Hepatocyte (in vitro differentiated cells): ENCODE results near the gene OAF. TPM values are rescaled to one million over a fixed set of nuclear protein-coding genes. Genes with fewer than 3 reads are reported as not detected.

Experiments
- DNase-seq: peaks from one replicate; pipeline ENCODE4 v3.0.0-alpha.2; 2016; ENCODE audit warnings: low spot score
- H2AFZ ChIP-seq: fragments of 200-600 bp; sonication (generic); 2 replicates; pipeline ENCODE4 v1.6.0; 2016; ENCODE audit warnings: antibody characterized with exemption, mild to moderate bottlenecking
- H3K27ac ChIP-seq: fragments of 200-600 bp; sonication (generic); 2 replicates; pipeline ENCODE4 v1.5.1; 2016; ENCODE audit warnings: mild to moderate bottlenecking
- H3K27me3 ChIP-seq: fragments of 200-600 bp; sonication (generic); 2 replicates; pipeline ENCODE4 v1.6.1; 2016
- H3K36me3 ChIP-seq: fragments of 200-600 bp; sonication (generic); replicated peaks from 2 replicates; pipeline ENCODE4 v1.5.1; 2016; ENCODE audit warnings: low read depth; ENCODE audit not compliant: insufficient read depth
- H3K4me1 ChIP-seq: fragments of 200-600 bp; sonication (generic); 2 replicates; pipeline ENCODE4 v1.5.1; 2016; ENCODE audit warnings: mild to moderate bottlenecking, moderate library complexity; ENCODE audit not compliant: insufficient read depth
- H3K4me2 ChIP-seq: fragments of 200-600 bp; sonication (generic); 2 replicates; pipeline ENCODE4 v1.6.0; 2016
- H3K4me3 ChIP-seq: fragments of 200-600 bp; sonication (generic); 2 replicates; pipeline ENCODE4 v1.5.1; 2016; ENCODE audit warnings: mild to moderate bottlenecking
- H3K79me2 ChIP-seq: fragments of 200-600 bp; sonication (generic); 2 replicates; pipeline ENCODE4 v1.6.0; 2017; ENCODE audit warnings: mild to moderate bottlenecking
- H3K9me2 ChIP-seq: fragments of 200-600 bp; sonication (generic); replicated peaks from 2 replicates; pipeline ENCODE4 v1.6.0; 2017; ENCODE audit warnings: mild to moderate bottlenecking; ENCODE audit not compliant: insufficient read depth
- H3K9me3 ChIP-seq: fragments of 200-600 bp; sonication (generic); 2 replicates; pipeline ENCODE4 v1.5.1; 2016; ENCODE audit warnings: low read depth, mild to moderate bottlenecking
- H4K20me1 ChIP-seq: fragments of 200-600 bp; sonication (generic); 2 replicates; pipeline ENCODE4 v1.6.0; 2016; ENCODE audit warnings: mild to moderate bottlenecking; ENCODE audit not compliant: insufficient read depth, poor library complexity, severe bottlenecking
- CTCF ChIP-seq: fragments of 200-600 bp; sonication (generic); IDR thresholded peaks from 2 replicates; pipeline ENCODE4 v1.5.1; 2016; ENCODE audit warnings: antibody characterized with exemption, mild to moderate bottlenecking; ENCODE audit not compliant: poor library complexity
- EZH2 ChIP-seq: fragments of 200-600 bp; sonication (generic); IDR thresholded peaks from 2 replicates; pipeline ENCODE4 v1.6.1; 2016; ENCODE audit warnings: antibody characterized with exemption, mild to moderate bottlenecking, borderline replicate concordance
- EZH2phosphoT487 ChIP-seq: fragments of 200-600 bp; sonication (generic); IDR thresholded peaks from one replicate; pipeline ENCODE4 v1.6.1; 2018; ENCODE audit warnings: antibody characterized with exemption, mild to moderate bottlenecking, low read depth, moderate library complexity; ENCODE audit not compliant: unreplicated experiment, severe bottlenecking
- WGBS: methylation state at CpG from one replicate; pipeline ENCODE4 v1.1.6; 2016; ENCODE audit warnings: low lambda C conversion rate; ENCODE audit errors: missing lambda C conversion rate; 5-methylcytosine and 5-hydroxymethylcytosine counted together
- polyA plus RNA-seq: library from polyadenylated mRNA; unstranded; fragments of >200 nt; fragmentation: Nextera tagmentation; extraction: Ambion mirVana; gene quantifications from 2 replicates; pipeline ENCODE4 v1.2.1, GENCODE V29; 2016
- total RNA-seq: library from RNA; depleted of rRNA; stranded (reverse); fragments of >200 nt; gene quantifications from 2 replicates; pipeline ENCODE4 v1.2.3, GENCODE V29; 2014

OAF gene
- total and polyA plus RNA-seq, 2 experiments from 2014 or later: 63.9 to 102 TPM

- no peaks in the 10 kb centered on the region for H3K79me2 ChIP-seq
- TF ChIP-seq CTCF (peak; percentile 17), EZH2 (no peak), EZH2phosphoT487 (no peak)
- WGBS: 66% methylated on average over 11 of the region's 11 CpGs
- H3K9me3 ChIP-seq: no peaks in the 10 kb centered on the region
- DNase-seq: peak; percentile 19
- no peak overlapping the region for H3K4me2 ChIP-seq
- H3K4me1 ChIP-seq: peaks cover 42% of the 10 kb centered on the region
- H3K9me2 ChIP-seq: no peaks in the 10 kb centered on the region
- no peak overlapping the region for H3K27ac ChIP-seq
- no peaks in the 10 kb centered on the region for H3K36me3 ChIP-seq
- no peaks in the 10 kb centered on the region for H4K20me1 ChIP-seq
- H3K4me3 ChIP-seq: no peak overlapping the region
- H3K27me3 ChIP-seq: no peaks in the 10 kb centered on the region
- H2AFZ ChIP-seq: no peak overlapping the region
These were observed 30.1 kb upstream of the OAF start for GRCh38 chr11:120180551-120181232.

- Histone ChIP-seq H3K4me2 (no peak overlapping the region), H3K4me1 (peaks cover 50% of the 10 kb centered on the region), H3K27me3 (no peaks in the 10 kb centered on the region), H3K79me2 (no peaks in the 10 kb centered on the region), H4K20me1 (no peaks in the 10 kb centered on the region), H3K9me3 (no peaks in the 10 kb centered on the region), H3K4me3 (no peak overlapping the region), H3K36me3 (no peaks in the 10 kb centered on the region), H3K9me2 (no peaks in the 10 kb centered on the region), H3K27ac (no peak overlapping the region), H2AFZ (no peak overlapping the region)
- DNase-seq: peak; percentile 2
- 91% methylated on average over 10 of the region's 10 CpGs for WGBS
- TF ChIP-seq EZH2phosphoT487 (no peak), CTCF (no peak), EZH2 (no peak)
These were observed 29.4 kb upstream of the OAF start for GRCh38 chr11:120181376-120181975.

- Histone ChIP-seq H2AFZ (no peak overlapping the region), H3K79me2 (no peaks in the 10 kb centered on the region), H3K9me3 (no peaks in the 10 kb centered on the region), H3K36me3 (no peaks in the 10 kb centered on the region), H4K20me1 (no peaks in the 10 kb centered on the region), H3K4me1 (peaks cover 59% of the 10 kb centered on the region), H3K4me2 (peak overlapping the region; percentile 52), H3K4me3 (no peak overlapping the region), H3K27ac (no peak overlapping the region), H3K27me3 (no peaks in the 10 kb centered on the region), H3K9me2 (no peaks in the 10 kb centered on the region)
- WGBS: 49% methylated on average over 7 of the region's 7 CpGs
- peak; percentile 10 for DNase-seq
- TF ChIP-seq EZH2phosphoT487 (no peak), EZH2 (no peak), CTCF (no peak)
These were observed 28.5 kb upstream of the OAF start for GRCh38 chr11:120182372-120182771.
